ENCODE results near the gene GAB2.

The GAB2 gene

DNA sequence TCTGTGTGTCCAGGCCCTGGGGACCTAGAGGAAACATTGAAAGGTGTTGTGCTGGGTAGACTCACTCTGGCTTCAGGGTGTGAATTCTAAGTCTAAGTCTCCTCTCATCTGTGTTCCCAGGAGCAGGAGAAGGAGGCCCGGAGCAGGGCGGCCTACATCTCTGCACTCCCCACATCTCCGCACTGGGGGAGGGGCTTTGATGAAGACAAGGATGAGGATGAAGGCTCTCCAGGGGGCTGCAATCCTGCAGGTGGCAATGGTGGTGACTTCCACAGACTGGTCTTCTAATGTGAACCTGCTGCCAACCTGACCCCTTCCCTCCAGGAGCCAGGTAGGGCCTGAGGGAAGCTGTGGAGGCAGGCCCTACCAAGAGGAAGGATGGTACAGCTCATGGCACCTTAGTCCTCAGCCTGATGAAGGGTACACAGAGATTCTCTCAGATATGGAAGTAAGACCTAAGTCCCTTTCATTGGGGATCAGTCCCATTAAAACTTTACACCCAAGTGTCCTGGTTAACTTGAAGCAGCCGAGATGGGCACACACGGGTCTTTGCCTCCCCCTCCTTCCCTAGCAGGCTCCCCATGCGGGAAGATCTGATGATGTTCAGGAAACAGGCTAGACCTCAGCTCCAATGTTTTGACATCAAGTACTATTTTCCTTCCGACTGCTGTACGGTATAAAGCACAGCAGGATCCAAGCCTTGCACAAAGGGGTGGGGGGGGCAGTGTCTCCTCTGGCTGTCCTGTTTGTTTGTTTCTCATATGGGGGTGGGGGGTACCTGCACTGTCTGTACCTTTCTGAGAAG is 203.9 kb downstream of the GAB2 start:
- in situ Hi-C loops (cut with HindIII; ENCODE audit: low sequenced_read_pairs): no loop called here

DNA sequence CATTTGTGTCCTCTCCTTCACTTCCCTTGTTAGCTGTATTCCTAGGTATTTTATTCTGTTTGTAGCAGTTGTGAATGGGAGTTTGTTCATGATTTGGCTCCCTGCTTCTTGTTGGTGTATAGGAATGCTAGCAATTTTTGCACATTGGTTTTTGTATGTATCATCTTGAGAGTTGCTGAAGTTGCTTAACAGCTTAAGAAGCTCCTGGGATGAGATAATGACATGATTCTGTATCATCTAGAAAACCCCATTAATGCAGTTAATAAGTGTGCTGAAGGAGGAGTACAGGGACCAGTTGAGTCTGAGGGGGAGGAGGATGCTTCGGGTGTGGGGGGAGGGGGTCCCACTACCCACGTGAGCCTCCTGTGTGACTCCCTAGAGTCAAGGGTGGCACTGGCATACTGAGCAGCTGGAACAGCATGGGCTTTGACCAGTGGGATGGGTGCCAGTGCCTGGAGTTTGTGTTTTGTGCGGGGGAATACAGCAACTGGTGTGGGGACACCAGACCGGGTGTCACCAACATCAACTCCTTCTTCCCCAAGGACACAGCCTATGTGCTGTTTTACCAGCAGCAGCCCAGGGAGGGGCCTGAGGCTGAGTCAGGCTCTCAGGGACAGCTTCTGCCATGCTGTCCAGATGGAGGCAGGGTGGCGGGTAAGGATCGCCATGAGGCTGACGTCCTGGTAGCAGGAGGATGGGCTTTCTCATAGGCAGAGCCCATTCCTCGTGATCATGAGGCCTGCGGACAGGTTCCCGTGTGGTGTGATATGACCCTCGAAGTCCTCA is 204.8 kb downstream of the GAB2 start:
- in situ Hi-C loops (cut with HindIII; ENCODE audit: low sequenced_read_pairs): no loop called here

- in situ Hi-C loops (cut with HindIII; ENCODE audit: low sequenced_read_pairs): no loop called here
These were observed 206.1 kb downstream of the GAB2 start for GRCh38 chr11:78211565-78211964.

GRCh38 chr11:78210000-78210608 is 207.5 kb downstream of the GAB2 start:
- in situ Hi-C loops (cut with HindIII; ENCODE audit: low sequenced_read_pairs): no loop called here

GRCh38 chr11:78209478-78209877 is 208.1 kb downstream of the GAB2 start:
- in situ Hi-C loops (cut with HindIII; ENCODE audit: low sequenced_read_pairs): no loop called here

DNA sequence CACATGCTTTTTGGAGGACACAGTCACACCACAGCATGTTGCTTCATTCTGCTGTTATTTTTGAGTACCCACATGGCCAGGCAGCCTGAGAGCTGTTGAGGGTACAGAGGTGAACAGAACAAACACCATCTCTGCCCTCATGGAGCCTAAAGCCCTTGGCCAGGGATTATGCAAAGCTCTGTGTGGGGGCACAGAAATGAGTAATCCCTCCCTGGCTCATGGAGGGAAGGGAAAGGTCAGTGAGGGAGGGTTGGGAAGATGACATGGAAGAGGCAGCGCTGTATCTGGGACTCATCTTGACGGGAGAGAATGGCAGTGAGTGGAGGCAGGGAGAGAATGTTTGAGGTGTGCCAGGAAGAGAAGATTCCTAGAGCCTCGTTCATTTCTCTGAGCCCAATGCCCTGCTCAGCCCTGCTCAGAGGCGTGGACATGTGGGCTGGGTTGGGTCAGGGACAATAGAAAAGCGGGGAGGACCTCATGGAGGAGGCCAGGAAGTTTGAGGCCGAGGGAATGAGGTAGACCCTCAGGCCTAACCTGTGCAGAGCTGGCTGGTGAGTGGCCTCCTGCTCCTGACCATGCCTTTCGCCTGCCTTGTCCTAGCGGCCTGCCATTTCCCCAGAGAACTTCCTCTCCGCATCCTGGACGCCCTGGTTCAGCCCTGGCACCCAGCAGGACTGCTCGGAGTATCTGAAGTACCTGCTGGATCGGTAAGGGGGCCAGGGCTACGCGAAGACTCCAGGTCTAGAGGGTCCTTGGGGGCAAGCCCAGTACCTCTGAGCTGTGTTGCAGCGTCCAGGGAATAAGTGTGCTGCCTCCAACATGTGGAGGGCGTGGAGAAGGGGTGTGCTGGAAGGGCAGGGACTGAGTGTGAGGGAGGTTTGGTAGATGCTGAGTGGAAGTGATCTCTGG is 209.1 kb downstream of the GAB2 start:
- in situ Hi-C loops (cut with HindIII; ENCODE audit: low sequenced_read_pairs): no loop called here

GRCh38 chr11:78207532-78208256 is 209.9 kb downstream of the GAB2 start:
- in situ Hi-C loops (cut with HindIII; ENCODE audit: low sequenced_read_pairs): no loop called here

- in situ Hi-C loops (cut with HindIII; ENCODE audit: low sequenced_read_pairs): no loop called here
These were observed 211.9 kb downstream of the GAB2 start for GRCh38 chr11:78205691-78206090.

DNA sequence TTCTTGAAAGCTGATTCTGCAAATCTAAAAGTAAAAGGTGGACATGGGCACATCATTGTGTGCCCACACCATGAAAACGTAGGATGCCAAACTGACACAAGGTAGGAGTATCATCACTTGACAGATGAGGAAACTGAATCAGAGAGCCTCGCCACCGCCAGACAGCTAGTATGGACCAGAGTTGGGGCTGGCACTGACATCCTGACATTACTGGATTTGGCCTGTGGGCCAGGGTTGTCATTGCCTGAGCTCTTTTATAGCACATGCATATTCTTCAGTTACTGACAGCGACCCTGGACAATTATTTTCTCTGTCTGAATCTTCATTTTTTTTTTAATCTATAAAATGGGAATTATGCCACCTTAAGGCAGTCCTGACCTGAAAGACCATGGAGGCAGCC is 212.4 kb downstream of the GAB2 start:
- in situ Hi-C loops (cut with HindIII; ENCODE audit: low sequenced_read_pairs): no loop called here

GRCh38 chr11:78203184-78203583 is 214.4 kb downstream of the GAB2 start:
- in situ Hi-C loops (cut with HindIII; ENCODE audit: low sequenced_read_pairs): no loop called here

- in situ Hi-C loops (cut with HindIII; ENCODE audit: low sequenced_read_pairs): no loop called here
These were observed 214.9 kb downstream of the GAB2 start for GRCh38 chr11:78202733-78203167.

- in situ Hi-C loops (cut with HindIII; ENCODE audit: low sequenced_read_pairs): no loop called here
These were observed 216.4 kb downstream of the GAB2 start for GRCh38 chr11:78201096-78201818.

GRCh38 chr11:78200553-78200952 is 217.1 kb downstream of the GAB2 start:
- in situ Hi-C loops (cut with HindIII; ENCODE audit: low sequenced_read_pairs): no loop called here

- in situ Hi-C loops (cut with HindIII; ENCODE audit: low sequenced_read_pairs): no loop called here
These were observed 217.6 kb downstream of the GAB2 start for GRCh38 chr11:78200061-78200460.

- in situ Hi-C loops (cut with HindIII; ENCODE audit: low sequenced_read_pairs): no loop called here
These were observed 218.0 kb downstream of the GAB2 start for GRCh38 chr11:78199653-78200015.

DNA sequence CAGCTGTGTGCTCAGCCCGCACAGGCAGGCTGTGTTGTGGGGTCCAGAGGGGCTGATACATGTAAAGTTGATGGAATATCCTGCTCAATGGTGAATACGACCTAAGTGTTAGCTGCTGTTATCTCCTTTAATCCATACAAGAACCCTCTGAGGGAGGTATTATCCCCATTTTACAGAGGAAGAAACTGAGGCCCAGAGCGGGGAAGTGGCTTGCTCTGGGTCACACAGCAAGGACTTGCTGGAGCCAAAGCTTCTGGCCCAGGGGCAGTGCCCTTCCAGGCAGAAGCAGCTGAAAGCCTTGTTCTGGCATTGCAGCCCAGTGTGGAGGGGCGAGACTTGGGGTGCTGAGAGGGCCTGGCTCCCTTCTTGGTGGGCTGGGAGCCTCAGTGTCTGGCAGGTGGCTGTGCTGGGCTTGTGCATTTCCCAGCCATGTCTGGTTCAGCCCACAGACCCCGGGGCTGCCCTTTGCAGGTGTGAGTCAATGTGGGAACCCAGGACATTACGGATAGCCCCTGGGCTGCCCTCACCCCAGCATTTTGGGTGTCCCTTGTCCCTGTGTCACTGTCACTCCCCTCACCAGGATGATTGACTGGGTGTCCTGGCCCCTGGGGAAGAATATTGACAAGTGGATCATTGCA is 218.5 kb downstream of the GAB2 start:
- in situ Hi-C loops (cut with HindIII; ENCODE audit: low sequenced_read_pairs): no loop called here

DNA sequence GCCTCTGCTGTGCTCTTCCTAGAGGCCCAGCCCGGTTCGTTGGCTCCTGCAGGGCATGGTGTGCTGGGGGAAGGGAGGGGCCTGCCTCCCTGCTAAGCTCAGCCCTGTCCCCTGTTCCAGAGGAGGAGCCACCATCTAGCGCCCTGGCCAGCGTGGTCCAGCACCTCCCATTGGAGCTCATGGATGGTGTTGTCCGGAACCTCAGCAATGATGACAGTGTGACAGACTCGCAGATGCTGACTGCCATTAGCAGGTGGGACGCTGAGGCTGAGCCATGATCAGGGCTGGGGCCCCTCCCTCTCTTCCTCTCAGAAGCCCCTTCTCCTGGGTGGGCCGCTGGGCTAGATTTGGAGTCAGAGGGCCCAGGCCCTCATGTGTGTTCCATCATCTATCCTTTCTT is 219.8 kb downstream of the GAB2 start:
- in situ Hi-C loops (cut with HindIII; ENCODE audit: low sequenced_read_pairs): no loop called here

- in situ Hi-C loops (cut with HindIII; ENCODE audit: low sequenced_read_pairs): no loop called here
These were observed 220.9 kb downstream of the GAB2 start for GRCh38 chr11:78196661-78197091.
